Measurements from ENCODE around the gene GRAMD2B. TPM values are rescaled to one million over a fixed set of nuclear protein-coding genes. Genes with fewer than 3 reads are reported as not detected.

The GRAMD2B gene
- total RNA-seq, 1 donor from 2014 or later, result 13.7 TPM

GRCh38 chr5:126513302-126513701, 90.1 kb downstream of the GRAMD2B start:
- H3K9me3 ChIP-seq, result no peaks in the 10 kb centered on the region
- H3K27me3 ChIP-seq (ENCODE audit: low read depth), result no peaks in the 10 kb centered on the region
- no peak for ATAC-seq
- peaks cover 22% of the 10 kb centered on the region for H3K4me1 ChIP-seq
- no peak for DNase-seq
- H3K36me3 ChIP-seq, result no peaks in the 10 kb centered on the region
- H3K27ac ChIP-seq, result peak overlapping the region; percentile 39
- H3K4me3 ChIP-seq, result no peak overlapping the region
- intact Hi-C loops (cut with DNase I), result no loop called here
- TF ChIP-seq CTCF (IDR thresholded peaks at IDR 0.05), result no peak

DNA sequence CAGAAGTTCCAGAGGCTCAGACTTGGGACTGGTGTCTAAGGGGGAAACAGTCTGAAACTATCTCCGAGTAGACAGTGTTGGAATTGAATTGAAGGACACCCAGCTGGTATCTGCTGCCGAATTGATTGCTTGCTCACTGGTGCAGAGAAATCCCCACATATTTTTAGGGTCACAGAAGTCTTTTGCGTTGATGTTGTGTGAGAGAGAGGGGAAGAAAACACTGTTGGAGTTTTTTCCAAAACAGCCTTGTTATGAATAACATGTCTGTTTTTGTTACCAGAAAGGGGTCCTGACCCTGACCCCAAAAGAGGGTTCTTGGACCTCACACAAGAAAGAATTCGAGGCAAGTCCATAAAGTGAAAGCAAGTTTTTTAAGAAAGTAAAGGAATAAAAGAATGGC, 90.5 kb downstream of the GRAMD2B start:
- intact Hi-C loops (cut with DNase I), result no loop called here
- Histone ChIP-seq H3K4me1 (peaks cover 18% of the 10 kb centered on the region), H3K4me3 (no peak overlapping the region), H3K27me3 (ENCODE audit: low read depth) (no peaks in the 10 kb centered on the region), H3K27ac (peak overlapping the region; percentile 39), H3K36me3 (no peaks in the 10 kb centered on the region), H3K9me3 (no peaks in the 10 kb centered on the region)
- ATAC-seq, result peak; percentile 32 to 46
- no peak for TF ChIP-seq CTCF (IDR thresholded peaks at IDR 0.05)
- no peak for DNase-seq

GRCh38 chr5:126514131-126514557, 90.9 kb downstream of the GRAMD2B start:
- Histone ChIP-seq H3K27me3 (ENCODE audit: low read depth) (no peaks in the 10 kb centered on the region), H3K4me3 (no peak overlapping the region), H3K36me3 (no peaks in the 10 kb centered on the region), H3K4me1 (peaks cover 19% of the 10 kb centered on the region), H3K9me3 (no peaks in the 10 kb centered on the region), H3K27ac (peak overlapping the region; percentile 48)
- DNase-seq, result no peak
- intact Hi-C loops (cut with DNase I), result no loop called here
- ATAC-seq, result peak in 1 of 2 donors; percentile 22
- no peak for TF ChIP-seq CTCF (IDR thresholded peaks at IDR 0.05)

DNA sequence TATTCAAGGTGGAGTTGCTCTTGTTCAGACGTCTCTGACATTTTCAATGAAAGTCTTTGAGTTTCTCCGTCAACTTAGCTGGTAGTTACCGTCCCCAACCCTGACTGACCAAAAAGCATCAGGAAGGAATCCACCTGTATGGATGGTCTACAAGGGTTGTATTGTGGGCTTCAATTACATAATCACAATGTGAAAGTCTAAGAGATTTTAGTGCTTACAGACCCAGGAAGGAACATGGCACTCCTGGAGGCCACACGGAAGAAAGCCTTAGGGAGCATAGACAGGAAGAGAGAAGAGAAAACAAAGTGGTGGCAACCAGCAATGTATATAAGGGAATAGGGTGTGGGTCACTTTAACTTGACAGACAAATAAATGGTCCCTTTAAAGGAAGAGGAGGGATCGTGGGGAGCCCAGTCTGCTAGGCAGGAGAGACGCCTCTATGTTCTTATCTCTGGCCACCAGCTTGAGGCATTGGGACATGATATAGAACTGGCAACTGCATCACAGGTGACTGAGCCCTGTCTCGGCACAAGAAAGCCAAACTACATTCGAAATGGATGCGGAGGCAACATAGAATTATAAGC, 91.4 kb downstream of the GRAMD2B start:
- Histone ChIP-seq H3K4me1 (peaks cover 24% of the 10 kb centered on the region), H3K36me3 (no peaks in the 10 kb centered on the region), H3K4me3 (no peak overlapping the region), H3K27ac (peak overlapping the region; percentile 48), H3K9me3 (no peaks in the 10 kb centered on the region), H3K27me3 (ENCODE audit: low read depth) (no peaks in the 10 kb centered on the region)
- TF ChIP-seq CTCF (IDR thresholded peaks at IDR 0.05), result no peak
- intact Hi-C loops (cut with DNase I), result no loop called here
- no peak for DNase-seq
- no peak for ATAC-seq

DNA sequence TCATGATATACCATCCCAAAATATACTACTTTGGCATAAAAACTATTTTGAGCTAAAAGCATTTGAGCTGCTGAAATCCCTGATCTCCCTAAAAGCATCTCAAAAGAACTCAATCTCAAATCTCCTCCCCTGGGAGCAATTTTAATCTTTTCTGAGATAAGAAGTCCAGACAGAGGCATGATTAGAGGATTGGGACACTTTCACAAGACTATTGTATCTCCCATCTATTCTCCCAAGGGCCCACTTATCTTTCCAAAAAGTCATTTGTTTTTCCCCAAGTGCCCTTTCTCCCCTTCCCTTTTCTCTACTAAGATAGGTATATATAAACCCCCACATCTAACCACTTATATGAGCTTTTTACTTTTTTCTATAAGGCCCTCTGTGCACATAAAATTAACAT, 92.1 kb downstream of the GRAMD2B start:
- Histone ChIP-seq H3K36me3 (no peaks in the 10 kb centered on the region), H3K4me1 (peaks cover 31% of the 10 kb centered on the region), H3K27ac (no peak overlapping the region), H3K27me3 (ENCODE audit: low read depth) (no peaks in the 10 kb centered on the region), H3K4me3 (no peak overlapping the region), H3K9me3 (no peaks in the 10 kb centered on the region)
- DNase-seq, result no peak
- ATAC-seq, result no peak
- no peak for TF ChIP-seq CTCF (IDR thresholded peaks at IDR 0.05)
- intact Hi-C loops (cut with DNase I), result no loop called here

All from lower lobe of right lung (tissue), 2 donors.